Non-pigmented ciliary epithelial cell (primary cell): Measurements from ENCODE around the gene RBP4.

Experiments
- DNase-seq: peaks from one replicate; pipeline ENCODE4 v3.0.0-alpha.2; 2010; ENCODE audit warnings: low read depth

RBP4 gene

DNA sequence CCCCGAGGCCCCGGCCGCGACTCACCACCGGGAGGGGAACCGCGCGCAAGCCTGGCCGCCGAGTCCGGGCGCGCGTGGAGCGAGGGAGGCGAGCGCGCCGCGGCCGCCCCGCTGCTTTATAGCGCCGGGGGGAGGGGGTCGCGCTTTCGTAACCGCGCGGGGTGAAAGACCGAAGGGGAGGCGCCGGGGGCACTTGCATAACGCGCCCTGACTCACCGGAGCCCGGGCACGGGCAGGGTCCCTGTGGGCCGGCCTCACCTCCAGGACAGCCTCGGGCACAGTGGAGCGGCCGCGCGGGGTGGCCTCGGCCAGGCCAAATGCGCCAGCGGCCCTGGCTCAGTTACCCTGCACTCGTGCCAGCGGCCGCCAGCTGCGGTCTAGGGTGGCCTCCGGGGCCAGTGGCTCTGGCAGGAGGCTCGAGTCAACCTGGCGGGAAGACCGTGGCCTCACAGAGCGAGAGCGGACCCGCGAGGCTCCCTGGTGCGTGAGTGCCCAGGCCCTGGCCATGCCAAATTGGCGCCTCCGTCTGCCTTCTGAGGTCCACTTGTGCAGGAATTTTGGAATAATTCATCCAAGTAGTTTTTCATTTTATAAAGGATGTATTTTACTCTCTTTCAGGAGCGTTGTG, at the start of gene RBP4:
Gene RBP4, minus strand, starts transcription at position 90 of the 628 bp plus-strand sequence. CDS start 207 bp downstream, outside the sequence.
- no peak for DNase-seq

DNA sequence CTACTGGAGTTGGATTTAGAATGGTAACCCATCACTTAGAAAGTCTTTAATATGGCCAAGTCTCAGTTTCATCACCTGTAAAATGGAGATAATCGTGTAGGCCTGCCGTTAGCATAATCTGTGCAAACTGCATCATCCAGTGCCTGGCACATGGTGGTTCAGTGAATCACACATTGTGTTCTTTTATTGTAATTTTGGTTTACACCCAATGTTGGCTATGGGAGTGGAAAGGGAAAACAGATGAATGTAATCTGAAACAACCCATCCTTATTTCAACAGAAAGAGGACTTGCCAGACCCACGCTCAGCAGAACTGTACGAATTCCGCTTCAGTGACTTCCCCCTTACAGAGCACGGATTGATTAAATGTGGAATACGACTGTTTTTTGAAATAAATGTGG, 38.8 kb upstream of the RBP4 start:
- DNase-seq = no peak

DNA sequence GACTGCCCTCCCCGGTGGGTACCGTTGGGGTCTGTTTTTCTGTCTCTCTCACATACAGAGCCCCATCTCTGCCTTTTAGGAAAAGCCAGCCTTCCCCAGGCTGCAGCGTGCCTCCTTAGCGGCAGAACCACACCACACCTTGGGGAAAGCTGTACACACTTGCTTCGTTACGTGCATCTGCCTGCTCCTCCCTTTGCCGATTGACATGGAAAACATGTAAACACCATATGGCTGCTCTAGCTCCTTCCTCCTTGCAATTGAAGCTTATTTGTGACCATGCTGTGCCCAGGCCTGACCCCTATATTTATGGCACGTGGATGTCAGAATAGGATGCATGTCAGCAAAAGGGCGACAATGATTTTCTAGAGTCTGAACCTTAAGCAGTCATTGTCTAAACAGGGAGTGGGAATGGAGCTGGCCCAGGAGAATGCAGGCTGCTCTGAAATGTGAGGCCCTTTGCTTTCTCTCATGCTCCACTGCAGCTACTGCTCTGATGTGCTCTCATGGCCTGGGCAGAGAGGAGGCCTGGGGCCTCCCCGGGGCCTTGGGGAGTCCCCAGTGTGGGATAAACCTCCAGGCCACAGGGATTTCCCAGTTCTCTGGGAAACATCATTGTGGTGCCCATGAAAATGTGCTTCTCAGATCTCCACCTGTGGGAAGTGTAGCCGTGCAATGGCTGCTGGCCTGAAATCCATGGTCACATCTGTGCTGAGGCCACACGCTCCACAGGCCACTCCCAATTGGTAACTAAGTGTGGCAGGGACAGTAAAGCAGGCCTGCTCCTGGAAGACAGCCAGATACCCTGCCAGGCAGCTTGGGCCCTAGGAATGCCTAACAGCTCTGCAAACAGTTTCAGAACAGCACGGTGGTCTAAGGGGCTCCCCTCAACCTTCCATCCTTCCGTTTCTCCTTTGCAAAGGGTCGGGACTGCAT, 29.9 kb upstream of the RBP4 start:
- DNase-seq = no peak

DNA sequence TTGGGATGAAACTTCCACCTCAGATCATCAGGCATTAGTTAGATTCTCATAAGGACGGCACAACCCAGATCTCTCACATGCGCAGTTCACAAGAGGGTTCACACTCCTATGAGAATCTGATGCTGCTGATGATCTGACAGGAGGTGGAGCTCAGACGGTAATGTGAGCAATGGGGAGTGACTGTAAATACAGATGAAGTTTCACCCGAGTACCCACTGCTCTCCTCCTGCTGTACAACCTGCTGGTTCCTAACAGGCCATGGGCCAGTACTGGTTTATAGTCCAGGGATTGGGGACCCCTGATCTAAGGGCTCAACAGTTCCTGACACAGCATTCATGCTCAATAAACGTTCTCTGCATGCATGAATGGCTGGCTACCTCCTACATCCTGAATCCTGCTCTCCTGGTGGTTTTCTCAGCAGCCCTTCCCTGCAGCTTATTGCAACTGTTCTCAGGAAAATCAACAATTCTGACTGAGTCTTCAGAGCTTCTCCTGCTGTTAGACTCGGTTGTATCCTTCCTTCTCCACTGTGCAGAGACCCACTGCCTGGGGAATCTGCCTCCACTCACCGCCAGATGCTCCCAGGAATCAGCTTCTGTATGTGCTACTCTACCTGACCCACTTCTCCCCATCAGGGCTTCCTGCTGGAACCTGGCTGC, 28.7 kb upstream of the RBP4 start:
- no peak for DNase-seq

DNA sequence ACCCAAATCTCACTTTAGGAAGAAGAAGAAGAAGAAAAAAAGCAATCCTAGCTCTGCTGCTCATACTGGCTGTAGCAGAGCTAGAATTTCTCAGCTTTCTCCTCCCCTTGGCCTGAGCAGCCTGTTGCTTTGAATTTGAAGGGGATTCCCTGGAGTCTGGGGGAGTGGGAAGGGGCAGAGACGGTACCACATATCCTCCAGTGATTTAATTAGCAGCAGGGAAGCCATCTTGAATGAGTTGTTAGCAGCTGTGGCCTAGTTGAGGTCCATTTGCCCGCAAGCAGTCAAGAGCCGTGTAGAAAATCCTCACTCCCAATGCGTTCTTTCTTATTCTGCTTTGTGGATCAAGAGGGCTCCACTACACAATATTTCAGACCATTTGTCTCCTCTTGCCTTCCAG, 27.8 kb upstream of the RBP4 start:
- no peak for DNase-seq

DNA sequence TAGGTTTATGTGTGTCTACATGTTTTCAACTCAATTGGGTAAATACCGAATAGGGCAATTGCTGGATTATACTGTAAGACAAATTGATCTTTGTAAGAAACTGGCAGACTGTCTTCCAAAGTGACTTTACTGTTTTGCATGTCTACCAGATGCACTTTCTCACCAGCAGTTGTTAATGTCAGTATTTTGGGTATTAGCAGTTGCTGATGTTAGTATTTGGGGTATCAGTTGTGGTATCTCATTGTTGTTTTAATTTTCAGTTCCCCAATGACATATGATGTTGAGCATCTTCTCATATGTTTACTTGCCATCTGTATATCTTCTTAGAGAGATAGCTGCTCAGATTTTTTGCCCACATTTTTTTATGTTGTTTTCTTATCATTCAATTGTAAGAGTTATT, 21.9 kb upstream of the RBP4 start:
- no peak for DNase-seq

DNA sequence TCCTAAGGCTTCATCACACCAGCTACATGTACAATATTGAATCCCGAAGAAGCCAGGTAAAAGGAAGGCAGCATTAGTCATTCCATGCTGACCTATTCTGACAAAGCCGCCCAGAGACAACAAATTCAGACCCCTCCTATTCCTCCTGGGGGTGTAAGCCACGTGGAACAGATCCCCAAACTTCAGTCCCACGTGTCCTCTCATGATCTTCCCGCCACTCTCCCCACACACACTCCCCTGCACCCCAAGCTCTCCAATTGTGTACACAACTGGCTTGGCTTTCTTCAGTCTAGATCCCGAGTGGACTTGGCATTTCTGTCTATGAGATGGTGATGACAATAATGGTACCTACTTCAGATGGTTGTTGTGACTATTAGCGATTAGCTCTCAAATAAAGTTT, 19.9 kb upstream of the RBP4 start:
- no peak for DNase-seq

DNA sequence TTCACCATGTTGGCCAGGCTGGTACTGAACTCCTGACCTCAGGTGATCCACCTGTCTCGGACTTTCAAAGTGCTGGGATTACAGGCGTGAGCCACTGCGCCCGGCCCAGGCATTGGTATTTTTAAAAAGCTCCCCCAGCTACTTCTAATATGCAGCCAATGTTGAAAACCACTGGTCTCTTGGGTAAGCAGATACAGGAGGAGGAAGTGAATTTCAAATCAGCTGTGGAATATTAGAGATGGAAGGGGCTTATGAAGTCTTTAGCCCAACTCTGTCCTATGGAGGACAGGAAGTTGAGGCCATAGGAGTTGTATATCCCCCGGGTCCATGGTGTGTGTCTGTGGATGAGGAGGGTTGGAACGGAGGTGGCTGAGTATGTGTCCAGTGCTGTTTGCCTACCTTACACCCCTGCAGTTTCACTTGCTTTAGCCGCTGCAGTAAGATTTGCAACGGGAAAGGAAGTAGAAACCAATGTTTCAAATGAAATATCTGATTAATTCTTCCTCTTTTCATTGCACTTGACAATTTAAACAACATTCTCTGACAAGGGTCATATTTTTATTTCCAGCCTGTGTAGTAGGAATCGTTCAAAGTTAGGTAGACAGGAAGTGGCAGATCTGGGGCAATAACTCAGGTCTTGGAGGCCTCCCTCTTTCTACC, 14.7 kb upstream of the RBP4 start:
- no peak for DNase-seq

DNA sequence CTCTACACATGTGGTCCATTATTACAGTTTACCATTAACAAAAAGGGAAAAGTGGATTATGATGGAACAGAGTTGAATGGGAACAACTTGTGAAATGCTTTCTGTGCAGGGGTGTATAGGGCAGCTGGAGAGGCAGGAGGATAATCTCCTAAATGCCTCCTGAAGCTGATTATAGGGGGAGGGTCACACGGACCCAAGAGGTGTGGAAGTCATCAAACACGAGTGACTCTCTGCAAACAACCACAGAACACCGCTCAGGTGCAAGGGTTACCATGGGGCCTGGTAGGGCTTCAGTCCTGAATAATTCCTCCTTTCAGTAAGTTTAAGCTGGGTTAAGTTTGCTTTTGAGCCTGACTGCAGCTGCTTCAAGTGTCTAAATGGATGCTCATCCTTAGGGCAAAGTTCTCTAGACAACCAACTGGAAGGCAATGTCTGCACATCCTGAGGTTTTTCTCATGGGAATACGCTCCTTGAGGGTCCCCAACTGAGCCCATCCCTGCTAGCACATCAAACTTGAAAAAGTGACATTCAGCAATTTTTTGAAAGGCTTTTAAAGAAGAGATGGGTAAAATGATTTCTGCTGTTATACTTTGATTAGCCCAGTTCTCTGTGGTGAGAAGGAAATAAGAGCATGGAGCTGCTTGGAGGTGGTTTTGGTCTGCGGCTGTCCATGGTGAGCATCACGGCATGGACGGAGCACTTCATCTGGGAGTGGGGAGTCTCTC, 13.2 kb upstream of the RBP4 start:
- DNase-seq = no peak

DNA sequence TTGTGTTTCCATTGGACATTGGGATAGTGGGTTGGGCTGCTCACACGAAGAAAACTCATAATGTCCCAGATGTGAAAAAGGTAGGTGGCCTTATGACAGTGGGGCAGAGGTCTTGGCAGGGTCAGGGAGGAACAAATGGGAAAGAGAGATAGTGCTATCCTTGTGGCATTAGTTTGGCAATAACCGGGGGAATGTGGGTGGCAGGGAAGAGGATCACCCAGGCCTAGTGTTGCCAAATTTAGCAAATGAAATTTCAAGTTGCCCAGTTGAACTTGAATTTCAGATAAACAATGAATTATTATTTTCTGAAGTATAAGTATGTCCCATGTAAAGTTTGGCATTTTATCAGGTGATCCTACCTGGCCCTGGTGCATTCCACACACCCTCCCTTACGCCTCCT, 12.1 kb upstream of the RBP4 start:
- DNase-seq = no peak

DNA sequence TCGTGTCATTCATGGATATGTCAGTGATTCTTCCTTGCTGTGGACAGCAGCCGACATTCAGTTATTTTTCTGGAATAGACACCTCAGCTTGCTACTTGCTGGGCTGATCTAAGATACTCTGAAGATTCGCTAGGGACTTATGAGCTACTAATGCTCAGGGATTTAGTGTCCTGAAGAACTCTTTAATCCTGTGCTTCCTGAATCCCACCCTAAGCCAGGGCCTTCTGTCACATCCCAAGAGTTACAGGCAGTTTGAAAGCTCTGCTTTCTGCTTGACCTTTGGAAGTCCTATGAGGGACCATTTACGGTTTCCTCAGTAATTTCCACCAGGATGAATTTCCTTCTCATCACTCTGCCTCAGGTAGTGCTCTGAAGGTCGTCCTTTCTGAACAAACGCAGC, 11.3 kb upstream of the RBP4 start, which contains the start of gene PDE6C:
Gene PDE6C, plus strand, starts transcription at position 227 of the 400 bp plus-strand sequence. CDS start 189 bp downstream, outside the sequence.
- DNase-seq = no peak

DNA sequence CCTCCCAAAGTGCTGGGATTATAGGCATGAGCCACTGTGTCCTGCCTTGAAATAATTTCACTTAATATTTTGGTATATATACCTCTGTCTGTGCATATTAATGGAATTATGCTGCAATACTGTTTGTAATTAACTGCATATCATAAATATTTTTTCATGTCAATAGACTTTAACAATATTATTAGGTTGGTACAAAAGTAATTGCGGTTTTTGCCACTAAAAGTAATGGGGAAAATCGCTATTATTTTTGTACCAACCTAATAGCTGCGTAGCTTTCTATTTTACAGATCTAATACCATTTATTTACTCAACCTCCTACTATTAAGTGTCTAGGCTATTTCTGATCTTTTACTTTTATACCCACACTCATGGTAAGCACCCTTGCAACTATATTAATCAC, 7.4 kb upstream of the RBP4 start:
- DNase-seq = no peak

DNA sequence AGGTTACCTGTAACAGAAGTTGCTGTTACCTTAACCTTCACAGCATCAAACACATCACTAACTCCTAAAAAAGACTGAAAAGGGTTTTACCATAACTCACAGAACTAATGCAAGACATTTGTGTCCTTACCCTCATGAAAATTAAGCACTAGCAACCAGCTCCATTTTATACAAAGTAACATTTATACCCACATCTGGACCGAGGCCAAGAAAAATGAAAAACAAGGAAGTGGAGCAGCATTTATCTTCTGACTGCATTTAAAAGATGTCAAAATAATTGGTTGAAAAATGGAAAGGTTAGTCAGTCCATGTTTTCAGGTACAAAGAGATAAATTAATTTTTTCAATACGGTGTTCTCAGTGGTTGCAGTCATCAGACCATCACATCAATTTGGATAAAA, 3.1 kb upstream of the RBP4 start:
- DNase-seq = no peak

DNA sequence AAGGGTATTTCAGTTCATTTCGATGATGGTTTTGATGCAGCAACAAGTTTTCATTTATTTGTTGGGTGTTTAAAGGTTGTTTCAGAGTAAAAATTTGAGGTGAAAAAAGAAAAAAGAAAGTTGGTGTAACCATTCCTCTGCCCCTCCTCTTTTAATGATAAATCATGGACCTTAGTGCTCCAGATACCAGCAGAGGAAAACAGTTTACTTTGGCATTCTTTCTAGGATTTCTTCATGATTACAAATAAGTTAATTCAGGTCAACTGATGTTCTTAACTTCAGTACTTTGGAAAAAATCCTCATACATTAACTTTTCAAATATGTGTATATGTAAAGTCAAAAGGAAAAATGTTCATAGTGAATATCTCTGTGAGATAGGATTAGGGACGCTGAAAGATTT, 2.0 kb upstream of the RBP4 start:
- DNase-seq = no peak

DNA sequence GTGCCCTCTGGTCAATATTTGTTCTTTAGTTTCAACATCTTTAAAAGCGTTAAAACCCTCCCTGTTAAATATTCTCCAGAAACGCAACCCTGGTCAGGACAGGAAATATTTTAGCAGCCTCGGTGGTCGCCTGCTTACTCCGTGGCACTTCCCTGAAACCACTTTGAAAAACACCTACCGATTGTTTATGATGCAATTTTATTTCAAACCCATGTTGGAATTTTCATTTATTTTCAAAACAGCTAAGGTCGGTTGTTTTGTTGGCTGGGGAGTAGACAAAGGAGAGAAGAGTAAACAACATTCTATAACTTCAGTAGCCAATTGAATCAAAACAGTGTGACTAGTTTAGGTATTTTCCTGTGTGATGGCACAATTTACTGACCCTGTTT, 733 bp upstream of the RBP4 start:
- no peak for DNase-seq

DNA sequence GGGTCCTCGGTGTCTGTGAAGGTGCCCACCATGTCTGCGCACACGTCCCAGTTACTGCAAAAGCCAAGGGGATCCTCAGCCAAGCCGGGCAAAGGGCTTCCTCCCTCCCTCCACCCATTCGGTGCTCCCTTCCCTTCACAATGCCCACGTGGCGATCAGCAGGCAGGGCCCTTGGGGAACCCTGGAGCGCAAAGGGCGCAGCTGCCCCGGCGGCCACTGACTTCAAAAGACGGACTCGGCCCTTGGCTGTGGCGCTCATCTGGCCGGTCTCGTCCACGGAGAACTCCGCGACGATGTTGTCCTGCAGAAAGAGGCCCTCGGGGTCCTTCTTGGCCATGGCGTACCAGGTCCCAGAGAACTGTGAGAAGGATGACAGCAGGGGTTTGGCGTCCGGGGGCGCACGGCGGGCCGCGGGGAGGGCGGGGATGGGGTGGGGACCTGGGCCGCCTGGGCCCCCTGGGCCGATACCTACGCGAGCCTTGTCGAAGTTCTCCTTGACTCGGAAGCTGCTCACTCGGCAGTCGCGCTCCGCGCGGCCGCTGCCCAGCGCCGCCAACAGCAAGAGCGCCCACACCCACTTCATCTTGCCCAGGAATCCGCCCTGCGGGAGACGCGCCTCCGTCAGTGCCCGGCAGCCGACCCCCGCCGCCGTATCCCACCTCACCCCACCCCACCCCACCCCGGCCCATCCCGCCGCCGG, 439 bp downstream of the RBP4 start:
- DNase-seq = no peak

DNA sequence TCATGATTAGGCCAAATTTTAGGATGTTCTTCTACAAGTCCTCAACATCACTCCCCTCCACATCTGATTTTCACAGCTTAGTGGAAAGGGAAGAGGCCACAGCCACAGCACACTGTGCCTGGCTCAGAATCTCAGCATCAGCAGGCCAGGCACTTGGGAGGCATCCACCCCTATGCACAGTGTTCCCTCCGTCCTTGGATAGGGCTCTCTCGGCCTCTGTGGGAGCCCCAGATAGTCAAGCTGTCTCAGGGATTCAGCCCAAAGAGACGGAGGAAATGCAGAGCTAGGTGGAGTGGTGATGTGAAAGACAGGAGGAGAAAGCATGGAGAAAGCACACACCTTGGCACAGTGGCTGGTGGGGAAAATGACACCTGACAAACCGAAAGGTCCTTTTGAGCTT, 1.3 kb downstream of the RBP4 start:
- DNase-seq = no peak

DNA sequence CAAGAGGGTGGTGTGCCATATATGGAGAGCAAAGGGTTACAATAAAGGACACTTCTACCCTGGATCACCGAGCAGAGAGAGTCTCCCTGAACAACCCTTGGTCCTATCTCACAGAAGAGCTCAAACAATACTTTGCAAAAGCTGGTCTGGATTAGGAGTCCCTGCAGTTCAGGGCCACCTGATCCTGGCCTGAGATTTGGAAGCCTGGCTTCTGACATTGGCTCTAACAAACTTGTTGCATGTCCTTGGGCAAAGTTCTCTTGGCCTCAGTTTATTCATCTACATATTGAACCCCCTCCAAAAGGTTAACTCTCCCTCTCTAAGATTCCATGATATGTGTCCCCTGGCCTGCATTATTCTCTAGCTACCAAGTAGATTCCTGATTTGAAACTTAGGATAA, 1.7 kb downstream of the RBP4 start:
- no peak for DNase-seq

DNA sequence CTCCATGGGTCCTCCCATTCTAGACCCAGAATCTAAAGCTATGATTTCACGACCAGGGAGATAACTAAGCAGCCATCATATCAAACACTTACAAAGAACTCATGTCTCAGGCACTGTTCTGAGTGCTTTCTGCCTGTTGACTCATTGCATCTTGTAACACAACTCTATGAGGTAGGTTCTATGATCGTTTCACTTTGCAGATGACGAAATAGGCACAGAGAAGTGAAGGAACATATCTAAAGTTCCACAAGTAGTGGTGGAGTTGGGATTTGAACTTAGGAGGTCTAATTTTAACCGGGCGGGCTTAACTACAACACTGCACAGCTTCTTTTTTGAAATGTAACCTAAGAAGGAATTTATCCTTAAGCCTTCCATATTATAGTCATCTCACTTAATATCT, 2.9 kb downstream of the RBP4 start:
- DNase-seq = no peak

DNA sequence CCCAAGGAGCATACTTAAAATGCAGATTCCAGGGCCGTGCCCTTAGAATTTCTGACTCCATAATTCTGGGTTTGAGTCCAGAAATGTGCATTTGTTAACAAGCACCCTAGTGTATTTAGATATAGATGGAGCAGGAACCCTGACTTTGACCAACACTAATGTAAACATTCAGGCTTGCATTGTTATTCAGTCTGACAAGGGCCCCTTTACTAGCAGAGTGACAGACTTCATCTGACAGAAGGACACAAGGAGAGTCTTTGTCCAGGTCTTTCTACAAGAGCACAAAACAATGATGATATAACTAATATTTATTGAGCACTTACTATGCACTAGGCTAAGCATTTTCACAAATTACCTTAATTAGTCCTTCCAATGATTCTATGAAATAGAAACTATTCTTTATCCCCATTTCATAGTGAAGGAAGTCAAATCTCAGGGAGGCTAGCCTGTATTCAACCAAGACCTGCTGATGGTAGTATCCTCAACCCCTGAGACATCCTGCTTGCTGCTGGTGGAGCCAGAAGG, 3.9 kb downstream of the RBP4 start:
- no peak for DNase-seq

DNA sequence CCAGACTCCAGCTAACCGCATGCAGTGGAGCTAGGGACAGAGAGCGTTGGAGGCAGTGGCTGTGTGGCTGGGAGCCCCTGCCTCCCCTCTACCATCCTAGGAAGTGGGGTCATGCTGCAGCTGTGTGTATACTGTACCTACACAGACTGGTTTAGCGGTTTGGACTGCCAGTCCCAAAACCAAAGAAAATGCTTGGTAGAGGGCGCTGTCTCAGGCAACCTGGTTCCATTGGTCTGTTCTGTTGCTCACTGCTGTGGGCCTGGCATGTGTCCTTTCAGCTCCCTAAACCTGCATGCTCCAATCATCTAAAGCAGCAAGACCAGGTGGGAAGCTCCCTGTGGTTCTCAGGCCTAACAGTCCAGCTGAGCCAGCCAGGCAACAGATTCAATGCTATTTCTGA, 4.5 kb downstream of the RBP4 start:
- no peak for DNase-seq
